ENCODE data around the gene APC2. TPM values are rescaled to one million over a fixed set of nuclear protein-coding genes. Genes with fewer than 3 reads are reported as not detected.

Gene APC2
- total and polyA plus RNA-seq, 4 donors, result under 0.01 to 0.06 (median 0.03) TPM

- no peak overlapping the region for H3K9ac ChIP-seq (ENCODE audit: low read depth in 1 of 2, low read length in 2 of 2)
- no peaks in the 10 kb centered on the region for H3K9me3 ChIP-seq (ENCODE audit: control insufficient read depth in 4 of 4, low read length in 3 of 4)
- TF ChIP-seq YY1 (IDR thresholded peaks at IDR 0.05) (no peak), NR2F2 (IDR thresholded peaks at IDR 0.05) (no peak), EGR1 (IDR thresholded peaks at IDR 0.05; ENCODE audit: low read depth in 2 of 2) (no peak), CTCF (IDR thresholded peaks at IDR 0.05; ENCODE audit: low read depth, low read length, missing input control) (no peak), HNF4A (conservative IDR thresholded peaks at IDR 0.05) (no peak)
- peaks cover 30 to 58% (median 44%) of the 10 kb centered on the region in 4 donors for H3K4me1 ChIP-seq (ENCODE audit: control insufficient read depth in 4 of 4, insufficient read depth in 4 of 4, low read length in 3 of 4)
- no peak overlapping the region for H3K4me3 ChIP-seq (ENCODE audit: low read depth in 1 of 3, low read length in 3 of 3)
- 51% methylated on average over 70 of the region's 70 CpGs for WGBS
- H3K36me3 ChIP-seq (ENCODE audit: control insufficient read depth in 4 of 4, insufficient read depth in 3 of 4, low read depth in 1 of 4, low read length in 3 of 4), result no peaks in the 10 kb centered on the region
- H3K27me3 ChIP-seq (ENCODE audit: control insufficient read depth in 4 of 4, insufficient read depth in 4 of 4, low read length in 3 of 4), result peaks cover 0 to 11% (median 7%) of the 10 kb centered on the region in 4 donors
- H3K27ac ChIP-seq (ENCODE audit: low read depth in 1 of 2, low read length in 2 of 2), result no peak overlapping the region
- DNase-seq (ENCODE audit: low spot score), result no peak
Measured at GRCh38 chr19:1466461-1467214, 16.7 kb downstream of the APC2 start.

- no peak for DNase-seq (ENCODE audit: low spot score)
- whole genome bisulfite sequencing, result 17% methylated on average over 36 of the region's 36 CpGs
- peaks cover 0 to 11% (median 7%) of the 10 kb centered on the region in 4 donors for H3K27me3 ChIP-seq (ENCODE audit: control insufficient read depth in 4 of 4, insufficient read depth in 4 of 4, low read length in 3 of 4)
- H3K27ac ChIP-seq (ENCODE audit: low read depth in 1 of 2, low read length in 2 of 2), result no peak overlapping the region
- no peak overlapping the region for H3K9ac ChIP-seq (ENCODE audit: low read depth in 1 of 2, low read length in 2 of 2)
- no peak overlapping the region for H3K4me3 ChIP-seq (ENCODE audit: low read depth in 1 of 3, low read length in 3 of 3)
- H3K9me3 ChIP-seq (ENCODE audit: control insufficient read depth in 4 of 4, low read length in 3 of 4), result no peaks in the 10 kb centered on the region
- TF ChIP-seq HNF4G (IDR thresholded peaks at IDR 0.05) (no peak), EGR1 (IDR thresholded peaks at IDR 0.05; ENCODE audit: low read depth in 2 of 2) (no peak), REST (IDR thresholded peaks at IDR 0.05) (no peak), RAD21 (IDR thresholded peaks at IDR 0.05) (no peak), FOXA2 (IDR thresholded peaks at IDR 0.05) (no peak), NR2F2 (IDR thresholded peaks at IDR 0.05) (no peak), RXRA (IDR thresholded peaks at IDR 0.05) (no peak), YY1 (IDR thresholded peaks at IDR 0.05) (no peak), ZBTB33 (IDR thresholded peaks at IDR 0.05) (no peak), CTCF (IDR thresholded peaks at IDR 0.05; ENCODE audit: low read depth, low read length, missing input control) (no peak), SP1 (IDR thresholded peaks at IDR 0.05) (no peak)
- no peaks in the 10 kb centered on the region for H3K36me3 ChIP-seq (ENCODE audit: control insufficient read depth in 4 of 4, insufficient read depth in 3 of 4, low read depth in 1 of 4, low read length in 3 of 4)
- peaks cover 30 to 62% (median 44%) of the 10 kb centered on the region in 4 donors for H3K4me1 ChIP-seq (ENCODE audit: control insufficient read depth in 4 of 4, insufficient read depth in 4 of 4, low read length in 3 of 4)
Measured at GRCh38 chr19:1467215-1467489, 17.2 kb downstream of the APC2 start.
